ENCODE data around the gene FRMD1.

DNA sequence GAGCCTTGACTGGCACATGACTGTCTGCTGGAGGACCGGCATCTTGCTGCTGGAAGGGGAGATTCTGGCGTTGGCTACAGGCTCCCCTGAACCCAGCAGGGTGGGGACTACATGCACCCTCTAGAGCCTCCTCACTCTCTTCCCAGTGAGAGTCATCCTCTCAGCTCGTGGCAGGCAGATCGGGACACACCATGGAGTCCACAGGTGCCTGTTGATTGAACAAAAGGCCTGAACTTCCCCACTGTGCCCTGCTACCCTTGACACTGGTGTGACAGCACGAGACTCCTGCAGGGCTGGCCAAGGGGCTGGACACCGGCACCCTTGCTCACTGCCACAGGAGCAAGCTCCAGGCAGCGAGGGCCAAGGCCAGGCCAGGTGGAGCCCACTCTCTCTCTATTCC lies 8.2 kb downstream of the FRMD1 start:
- TF ChIP-seq TEAD4 (IDR thresholded peaks at IDR 0.05) (no peak), EP300 (IDR thresholded peaks at IDR 0.05; ENCODE audit: borderline replicate concordance) (no peak), CREB1 (IDR thresholded peaks at IDR 0.05; ENCODE audit: low read depth) (no peak), YY1 (IDR thresholded peaks at IDR 0.05; ENCODE audit: low read depth) (no peak), EGR1 (IDR thresholded peaks at IDR 0.05) (no peak), MAX (IDR thresholded peaks at IDR 0.05) (no peak), TAF1 (IDR thresholded peaks at IDR 0.05; ENCODE audit: low read depth) (no peak), CEBPB (IDR thresholded peaks at IDR 0.05) (no peak), NFIC (IDR thresholded peaks at IDR 0.05) (no peak), USF1 (IDR thresholded peaks at IDR 0.05) (no peak), ZBTB7A (IDR thresholded peaks at IDR 0.05; ENCODE audit: low read depth) (no peak)
- TF ChIP-seq, protein P1, sequence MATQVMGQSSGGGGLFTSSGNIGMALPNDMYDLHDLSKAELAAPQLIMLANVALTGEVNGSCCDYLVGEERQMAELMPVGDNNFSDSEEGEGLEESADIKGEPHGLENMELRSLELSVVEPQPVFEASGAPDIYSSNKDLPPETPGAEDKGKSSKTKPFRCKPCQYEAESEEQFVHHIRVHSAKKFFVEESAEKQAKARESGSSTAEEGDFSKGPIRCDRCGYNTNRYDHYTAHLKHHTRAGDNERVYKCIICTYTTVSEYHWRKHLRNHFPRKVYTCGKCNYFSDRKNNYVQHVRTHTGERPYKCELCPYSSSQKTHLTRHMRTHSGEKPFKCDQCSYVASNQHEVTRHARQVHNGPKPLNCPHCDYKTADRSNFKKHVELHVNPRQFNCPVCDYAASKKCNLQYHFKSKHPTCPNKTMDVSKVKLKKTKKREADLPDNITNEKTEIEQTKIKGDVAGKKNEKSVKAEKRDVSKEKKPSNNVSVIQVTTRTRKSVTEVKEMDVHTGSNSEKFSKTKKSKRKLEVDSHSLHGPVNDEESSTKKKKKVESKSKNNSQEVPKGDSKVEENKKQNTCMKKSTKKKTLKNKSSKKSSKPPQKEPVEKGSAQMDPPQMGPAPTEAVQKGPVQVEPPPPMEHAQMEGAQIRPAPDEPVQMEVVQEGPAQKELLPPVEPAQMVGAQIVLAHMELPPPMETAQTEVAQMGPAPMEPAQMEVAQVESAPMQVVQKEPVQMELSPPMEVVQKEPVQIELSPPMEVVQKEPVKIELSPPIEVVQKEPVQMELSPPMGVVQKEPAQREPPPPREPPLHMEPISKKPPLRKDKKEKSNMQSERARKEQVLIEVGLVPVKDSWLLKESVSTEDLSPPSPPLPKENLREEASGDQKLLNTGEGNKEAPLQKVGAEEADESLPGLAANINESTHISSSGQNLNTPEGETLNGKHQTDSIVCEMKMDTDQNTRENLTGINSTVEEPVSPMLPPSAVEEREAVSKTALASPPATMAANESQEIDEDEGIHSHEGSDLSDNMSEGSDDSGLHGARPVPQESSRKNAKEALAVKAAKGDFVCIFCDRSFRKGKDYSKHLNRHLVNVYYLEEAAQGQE (IDR thresholded peaks at IDR 0.05; ENCODE audit: low read depth) = no peak

All from Ishikawa (cell line).